Activated CD8-positive, alpha-beta memory T cell treated with anti-CD3 and anti-CD28 coated beads, Interleukin-2, amount 50 U/mL, for 48 hours (primary cell): ENCODE data around the gene PRXL2A.

ENCODE experiments used
- DNase-seq: peaks from one replicate; pipeline ENCODE4 v3.0.0-alpha.2; 2020

PRXL2A gene

DNA sequence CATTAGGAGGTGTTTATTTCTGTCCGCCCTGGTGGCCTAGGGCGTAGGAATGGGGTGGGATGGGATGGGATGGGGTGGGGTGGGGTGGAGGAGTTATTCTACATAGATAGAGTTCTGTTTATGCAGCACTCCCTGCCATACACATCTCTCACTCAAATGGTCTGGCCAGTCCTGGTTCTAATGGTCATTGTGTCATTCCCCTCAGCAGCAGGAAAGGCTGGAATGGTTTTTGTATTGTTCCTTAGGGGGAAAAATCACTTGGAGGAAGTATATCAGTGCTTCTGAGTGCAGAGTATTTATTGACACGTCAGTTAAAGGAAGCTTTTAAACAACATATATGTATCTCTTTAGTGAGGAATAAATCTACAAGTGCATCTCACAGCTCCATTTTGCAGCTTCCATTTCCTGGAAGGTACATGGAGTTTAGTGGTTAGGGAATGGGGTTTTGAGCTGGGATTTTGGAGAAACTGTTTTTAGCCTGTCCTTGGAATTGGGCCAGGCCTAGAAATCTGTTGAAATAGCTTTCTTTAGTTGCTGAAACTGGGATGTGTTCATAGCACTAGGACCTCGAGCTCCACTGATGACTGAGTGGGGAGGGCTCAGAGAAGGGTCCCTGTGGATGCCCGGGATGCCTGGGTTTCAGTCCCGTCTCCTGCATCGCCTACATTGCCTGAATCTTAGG lies 54.1 kb downstream of the PRXL2A start:
- DNase-seq, result no peak

DNA sequence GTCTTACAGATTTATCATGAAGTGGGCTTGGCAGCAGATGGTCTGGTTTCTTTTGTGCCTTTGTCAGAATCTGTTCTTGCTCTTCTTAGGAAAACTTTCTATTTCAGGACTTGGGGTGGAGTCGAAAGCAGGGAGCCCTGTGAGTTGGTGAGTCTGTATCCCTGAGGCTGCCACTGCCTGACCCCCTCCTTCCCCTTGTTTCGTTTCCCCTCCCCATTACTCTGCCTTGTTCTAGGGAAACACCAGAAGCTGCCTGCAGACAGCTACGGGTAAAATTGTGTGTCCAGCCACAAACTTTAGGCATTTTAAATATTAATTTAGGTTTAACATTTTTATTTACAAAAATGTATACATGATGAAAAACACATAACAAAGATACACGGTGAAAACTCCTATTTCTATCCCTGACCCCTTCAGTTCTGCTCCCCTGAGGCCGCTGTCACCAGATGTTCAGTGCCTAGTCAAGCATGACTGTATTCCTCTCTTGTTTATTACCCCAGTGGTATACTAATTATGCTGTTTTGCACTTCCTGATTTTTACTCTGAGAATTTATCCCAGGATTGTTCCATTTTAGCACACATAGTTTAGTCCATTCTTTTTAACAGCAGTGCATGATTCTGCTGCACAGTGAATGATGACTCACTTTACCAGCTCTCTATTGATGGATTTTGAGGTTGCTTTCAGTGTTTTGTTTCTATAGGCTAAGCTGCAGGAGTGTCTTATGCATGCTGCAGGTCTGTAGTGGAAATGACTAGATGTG lies 54.8 kb downstream of the PRXL2A start:
- no peak for DNase-seq

DNA sequence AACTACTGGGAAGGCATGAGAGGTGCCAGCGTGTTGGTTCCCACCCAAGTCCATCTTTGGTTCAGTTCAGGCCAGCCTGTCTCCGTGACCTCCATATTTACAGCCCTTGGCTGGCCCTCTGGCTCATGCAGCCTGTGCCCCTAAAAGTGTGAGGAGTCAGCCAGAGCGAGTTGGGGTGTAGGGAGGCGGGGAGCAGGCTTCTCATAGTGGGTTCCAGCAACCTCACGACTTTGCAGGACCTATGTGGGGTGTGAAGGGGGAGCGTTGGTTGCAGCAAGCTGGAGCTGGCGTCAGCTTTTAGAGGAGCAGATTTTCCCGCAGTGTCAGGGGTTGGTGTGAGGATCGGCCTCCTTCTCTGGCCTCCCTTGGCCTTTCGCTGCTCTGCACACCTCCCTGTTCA lies 55.5 kb downstream of the PRXL2A start:
- no peak for DNase-seq

DNA sequence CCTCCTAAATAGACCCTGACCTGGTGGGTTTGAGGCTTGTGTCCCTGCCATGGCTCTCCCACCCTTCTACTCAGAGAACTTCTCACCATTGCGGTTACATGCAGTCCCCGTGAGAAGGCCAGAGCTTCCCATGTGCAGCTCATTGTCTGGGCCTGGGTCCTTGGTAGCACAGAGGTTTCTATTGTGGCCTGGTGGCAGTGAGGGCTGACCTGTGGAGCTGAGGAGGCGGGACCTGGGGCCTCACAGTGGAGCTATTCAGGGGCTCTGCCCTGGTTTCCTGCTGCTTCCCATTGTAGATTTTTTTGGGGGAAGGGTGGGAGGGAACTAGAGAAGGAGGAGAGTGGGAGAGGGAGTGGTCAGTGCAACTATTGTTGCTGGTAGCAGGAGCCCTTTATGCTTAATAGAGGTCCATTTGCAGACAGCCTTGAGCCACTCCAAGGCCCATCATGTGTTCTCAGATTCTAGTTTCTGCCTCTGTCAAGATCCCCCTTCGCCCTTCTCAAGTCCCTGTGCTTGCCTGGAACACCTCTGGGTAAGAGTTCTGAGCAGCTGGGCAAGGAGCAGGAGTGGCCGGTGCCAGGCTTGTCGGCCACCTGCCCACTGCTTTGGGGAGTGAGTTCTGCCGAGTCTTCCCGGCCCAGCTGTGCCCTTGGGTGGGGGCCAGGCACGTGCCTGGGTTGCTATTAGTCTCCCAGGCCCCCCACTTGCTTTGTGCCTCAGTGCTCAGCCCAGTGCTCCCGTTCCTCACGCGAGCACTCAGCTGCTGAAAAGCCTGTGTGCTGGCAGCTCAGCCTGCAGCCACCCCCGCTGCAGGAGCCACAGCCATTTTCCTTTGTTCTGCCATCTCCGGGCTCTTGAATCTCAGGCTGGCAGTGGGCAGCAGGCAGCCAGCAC lies 56.5 kb downstream of the PRXL2A start:
- no peak for DNase-seq

DNA sequence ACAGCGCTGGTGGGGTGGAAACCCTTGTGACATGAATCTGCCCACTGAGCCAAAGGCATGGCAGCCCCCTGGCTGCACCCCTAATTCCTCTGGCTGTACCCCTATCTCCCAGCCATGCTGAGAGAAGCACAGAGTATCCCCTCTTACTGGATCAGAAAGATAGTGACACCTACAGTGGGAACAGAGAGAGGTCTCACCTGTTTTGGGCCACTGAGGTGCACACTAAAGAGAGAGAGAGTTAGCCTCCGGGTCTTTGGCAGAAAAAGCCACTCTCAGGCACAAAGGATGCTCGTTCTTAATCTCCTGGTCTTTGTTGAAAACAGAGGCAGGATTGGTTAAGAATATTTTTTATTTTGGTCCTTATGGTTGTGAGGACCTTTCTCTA lies 57.1 kb downstream of the PRXL2A start:
- DNase-seq, result no peak

DNA sequence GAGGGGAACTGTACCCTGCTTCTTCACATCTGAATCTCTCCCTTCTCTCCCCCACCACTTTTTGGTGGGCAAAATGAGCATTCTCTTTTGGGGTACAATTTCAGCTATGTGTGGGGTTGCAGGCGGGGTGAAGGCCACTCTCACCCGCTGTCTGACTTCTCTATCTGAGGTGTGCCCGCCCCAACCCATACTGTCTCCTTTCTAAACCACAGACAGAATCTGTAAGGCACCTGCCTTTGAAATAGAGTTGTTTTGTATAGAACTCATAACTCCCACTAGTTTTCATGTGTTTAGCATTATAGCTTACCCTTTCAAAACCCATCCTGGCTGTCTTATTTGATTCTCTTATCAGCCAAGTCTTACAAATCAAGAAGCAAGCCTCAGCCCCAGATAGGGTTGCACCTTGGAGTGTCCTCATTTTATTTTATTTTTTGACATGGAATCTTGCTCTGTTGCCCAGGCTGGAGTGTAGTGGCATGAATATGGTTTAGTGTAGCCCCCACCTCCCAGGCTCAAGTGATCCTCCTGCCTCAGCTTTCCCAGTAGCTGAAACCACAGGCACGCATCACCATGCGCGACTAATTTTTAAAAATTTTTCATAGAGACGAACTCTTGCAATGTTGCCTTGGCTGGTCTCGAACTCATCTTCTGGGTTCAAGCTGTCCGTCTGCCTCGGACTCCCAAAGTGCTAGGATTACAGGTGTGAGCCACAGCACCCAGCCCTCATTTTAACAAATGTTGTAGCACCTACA lies 57.7 kb downstream of the PRXL2A start:
- DNase-seq, result no peak

DNA sequence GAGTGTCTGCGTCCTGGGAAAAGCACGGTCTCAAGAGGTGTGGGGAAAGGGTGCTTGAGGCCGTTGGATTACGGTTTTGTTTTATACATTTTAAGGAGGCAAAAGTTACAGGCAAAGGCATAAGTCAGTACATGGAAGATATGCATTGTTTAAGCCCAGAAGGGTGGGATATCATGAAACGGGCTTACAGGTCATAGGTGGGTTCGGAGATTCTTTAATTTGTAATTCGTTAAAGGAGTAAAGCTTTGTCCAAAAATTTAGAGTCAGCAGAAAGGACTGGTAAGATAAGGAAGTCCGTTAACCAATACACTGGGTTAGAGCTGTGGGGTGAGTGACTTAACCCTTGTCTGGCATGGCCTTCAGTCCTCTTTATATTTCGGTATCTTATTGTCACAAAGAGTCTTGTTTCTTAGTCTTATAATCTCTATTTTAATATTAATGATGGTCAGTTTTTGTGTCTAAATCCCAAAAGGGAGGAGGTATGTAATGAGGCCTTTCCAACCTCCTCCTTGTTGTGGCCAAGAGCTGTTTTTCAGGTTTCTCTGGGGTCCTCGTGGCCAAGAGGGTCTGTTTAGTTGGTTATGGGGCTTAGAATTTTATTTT lies 58.5 kb downstream of the PRXL2A start:
- DNase-seq, result no peak

DNA sequence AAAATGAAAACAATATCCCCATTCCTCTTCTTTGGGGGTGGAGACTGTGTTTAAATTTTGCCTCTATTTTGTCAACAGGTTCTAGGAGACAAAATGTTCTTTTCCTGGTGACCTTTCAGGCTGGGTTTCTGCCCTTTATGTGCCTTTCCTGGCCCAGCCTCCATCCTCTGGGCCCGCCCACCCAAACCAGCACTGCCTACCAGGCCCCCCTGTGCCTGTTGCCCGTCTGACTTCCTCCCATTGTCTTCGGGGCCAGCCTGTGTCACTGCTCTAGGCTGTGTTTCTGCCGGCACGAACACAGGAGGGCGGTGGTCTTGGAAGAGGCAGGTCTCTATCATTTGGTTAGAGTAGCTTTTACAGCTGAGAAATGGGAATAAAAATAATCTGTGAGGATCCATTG lies 59.7 kb downstream of the PRXL2A start:
- peak; percentile 79 for DNase-seq

DNA sequence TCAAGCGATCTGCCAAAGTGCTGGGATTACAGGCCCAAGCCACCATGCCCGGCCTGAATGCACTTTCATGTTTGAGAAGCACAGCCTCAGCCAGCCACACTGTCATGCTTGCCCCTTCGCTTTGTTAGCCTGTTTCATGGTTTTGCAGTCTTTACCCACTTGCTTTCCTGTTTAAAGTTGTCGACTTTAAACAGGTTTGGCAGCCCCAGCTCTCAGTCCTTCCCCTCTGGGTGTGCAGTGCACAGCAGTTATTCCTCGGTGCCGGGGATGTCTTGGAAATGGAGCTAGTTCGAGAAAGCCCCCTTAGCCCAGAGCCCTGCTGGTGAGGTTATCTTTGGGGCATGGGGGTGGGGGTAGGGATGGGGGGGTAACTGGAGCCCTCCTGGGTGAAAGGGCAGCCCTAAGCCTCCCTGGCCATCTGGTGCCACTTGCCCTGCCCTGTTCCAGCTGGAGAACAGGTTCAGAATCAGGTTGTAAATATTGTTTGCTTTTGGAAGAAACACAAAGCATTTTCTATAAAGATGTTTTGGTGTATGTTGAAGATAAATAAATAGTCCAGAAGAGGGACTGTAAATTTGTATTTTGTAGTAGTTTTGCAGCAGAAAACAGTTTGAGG lies 60.6 kb downstream of the PRXL2A start:
- DNase-seq, result no peak

DNA sequence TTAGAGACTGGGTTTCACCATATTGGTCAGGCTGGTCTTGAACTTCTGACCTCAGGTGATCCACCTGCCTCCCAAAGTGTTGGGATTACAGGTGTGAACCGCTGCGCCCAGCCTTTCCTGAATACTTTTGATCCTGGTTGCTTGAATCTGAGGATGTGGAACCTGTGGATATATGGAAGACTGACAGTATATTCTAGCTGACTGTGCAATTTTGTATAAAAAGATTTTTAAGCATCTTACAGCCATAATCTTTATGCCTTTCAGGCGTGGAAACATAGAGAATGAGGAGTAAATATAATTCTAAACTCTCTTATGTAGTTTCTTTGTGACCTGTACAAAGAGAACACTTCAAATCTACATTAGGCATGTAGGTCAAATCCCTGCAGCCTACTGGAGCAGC lies 61.9 kb downstream of the PRXL2A start:
- DNase-seq, result no peak

DNA sequence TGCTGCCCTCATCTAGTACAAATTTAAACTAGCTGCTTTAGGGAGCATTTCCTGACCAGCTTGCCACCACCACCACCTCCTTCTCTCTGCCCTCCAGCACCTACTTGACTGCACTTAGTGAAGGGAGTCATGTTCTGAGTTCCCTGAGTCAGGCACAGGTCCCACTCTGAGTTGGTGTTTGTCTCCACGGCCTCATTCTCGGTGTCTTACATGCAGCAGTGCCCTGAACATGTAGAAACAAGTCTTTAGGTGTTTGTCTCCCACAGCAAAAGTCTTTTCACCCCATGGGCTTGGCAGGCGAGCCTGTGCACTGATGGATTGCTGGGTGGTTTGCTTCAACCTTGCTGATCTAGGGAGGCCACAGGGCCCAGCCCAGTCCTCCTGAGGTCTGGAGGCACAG lies 62.6 kb downstream of the PRXL2A start:
- no peak for DNase-seq

DNA sequence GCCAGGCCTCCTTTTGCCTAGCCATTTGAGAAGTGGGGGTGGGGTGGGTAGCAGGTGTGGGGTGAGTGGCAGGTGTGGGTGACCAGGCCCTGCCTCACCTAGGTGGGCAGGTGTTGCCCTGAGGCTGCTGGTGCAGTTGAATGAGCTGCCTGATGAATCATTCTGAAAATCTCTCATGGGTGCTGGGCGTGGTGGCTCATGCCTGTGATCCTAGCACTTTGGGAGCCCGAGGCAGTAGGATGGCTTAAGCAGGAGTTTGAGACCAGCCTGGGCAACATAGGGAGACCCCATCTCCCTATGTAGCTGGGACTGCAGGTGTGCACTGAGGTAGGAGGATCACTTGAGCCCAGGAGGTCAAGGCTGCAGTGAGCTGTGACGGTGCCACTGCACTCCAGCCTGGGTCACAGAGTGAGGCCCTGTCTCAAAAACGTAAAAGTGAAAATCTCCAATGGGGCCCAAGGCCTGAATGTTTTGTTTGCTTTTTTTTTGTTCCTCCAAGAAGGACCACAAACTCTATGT lies 63.4 kb downstream of the PRXL2A start:
- DNase-seq, result peak; percentile 70

DNA sequence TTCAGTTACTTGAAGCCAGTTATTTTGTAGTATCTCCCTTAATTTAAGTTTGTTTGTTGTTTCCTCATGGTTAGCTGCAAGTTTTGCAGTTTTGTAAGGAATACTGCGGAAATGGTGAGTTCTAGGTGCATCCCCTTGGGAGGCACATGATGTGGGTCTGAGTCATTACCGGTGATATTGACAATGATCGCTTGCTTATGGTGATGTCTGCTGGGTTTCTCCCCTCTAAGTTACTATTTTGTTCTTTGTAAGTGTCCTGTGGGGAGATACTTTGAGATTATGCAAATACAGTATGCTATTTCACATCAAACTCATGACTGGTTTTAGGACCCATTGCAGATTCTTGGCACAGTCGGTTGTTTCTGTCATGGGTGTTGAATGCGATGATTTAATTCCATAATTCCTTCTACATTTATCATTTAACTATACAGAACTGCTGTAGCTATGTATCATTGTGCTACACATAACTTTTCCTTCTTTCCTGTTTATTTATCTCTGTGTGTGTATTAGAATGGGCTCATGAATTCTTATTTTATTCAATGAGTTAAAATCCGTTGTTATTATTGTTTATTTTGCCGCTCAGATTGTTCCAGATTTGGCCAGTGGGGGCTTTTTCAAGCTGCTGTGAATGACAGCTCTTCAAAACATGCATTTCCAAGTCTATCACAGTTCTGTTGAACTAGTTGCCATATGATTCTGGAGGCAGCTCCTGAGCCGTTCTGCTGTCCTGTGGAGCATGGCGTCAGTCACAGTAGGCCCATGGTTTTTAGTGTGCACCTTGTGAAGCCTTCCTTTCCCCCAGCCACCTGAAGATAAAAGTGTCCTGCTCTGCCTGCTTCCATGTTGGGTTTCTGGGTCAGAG lies 64.1 kb downstream of the PRXL2A start:
- peak; percentile 54 for DNase-seq

DNA sequence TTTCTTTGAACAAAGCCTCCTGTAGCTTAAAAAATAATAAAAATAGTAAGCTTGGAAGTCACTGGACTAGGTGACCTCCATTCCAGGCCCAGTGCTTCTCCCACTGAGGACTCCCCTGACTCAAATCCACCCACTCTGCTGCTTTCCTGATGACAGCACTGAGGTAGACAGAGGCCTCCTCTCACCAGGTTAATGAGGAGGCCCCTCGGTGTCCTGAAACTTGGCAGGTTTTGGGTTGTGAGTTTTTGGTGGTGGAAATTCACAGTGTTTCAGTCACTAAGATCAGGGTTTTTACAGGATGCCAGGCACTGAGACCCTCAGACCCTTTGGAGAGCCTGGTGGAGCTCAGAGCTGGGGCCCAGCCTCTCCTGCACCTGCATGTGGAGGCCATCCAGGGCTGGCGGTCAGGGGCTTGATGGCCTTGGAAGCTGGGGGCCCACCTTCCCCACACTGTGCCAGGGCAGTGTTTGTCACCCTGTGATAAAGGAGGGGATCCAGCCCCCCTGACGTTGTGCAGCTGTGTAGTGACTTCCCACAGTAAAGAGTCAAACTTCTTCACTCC lies 64.8 kb downstream of the PRXL2A start:
- DNase-seq, result peak; percentile 60

DNA sequence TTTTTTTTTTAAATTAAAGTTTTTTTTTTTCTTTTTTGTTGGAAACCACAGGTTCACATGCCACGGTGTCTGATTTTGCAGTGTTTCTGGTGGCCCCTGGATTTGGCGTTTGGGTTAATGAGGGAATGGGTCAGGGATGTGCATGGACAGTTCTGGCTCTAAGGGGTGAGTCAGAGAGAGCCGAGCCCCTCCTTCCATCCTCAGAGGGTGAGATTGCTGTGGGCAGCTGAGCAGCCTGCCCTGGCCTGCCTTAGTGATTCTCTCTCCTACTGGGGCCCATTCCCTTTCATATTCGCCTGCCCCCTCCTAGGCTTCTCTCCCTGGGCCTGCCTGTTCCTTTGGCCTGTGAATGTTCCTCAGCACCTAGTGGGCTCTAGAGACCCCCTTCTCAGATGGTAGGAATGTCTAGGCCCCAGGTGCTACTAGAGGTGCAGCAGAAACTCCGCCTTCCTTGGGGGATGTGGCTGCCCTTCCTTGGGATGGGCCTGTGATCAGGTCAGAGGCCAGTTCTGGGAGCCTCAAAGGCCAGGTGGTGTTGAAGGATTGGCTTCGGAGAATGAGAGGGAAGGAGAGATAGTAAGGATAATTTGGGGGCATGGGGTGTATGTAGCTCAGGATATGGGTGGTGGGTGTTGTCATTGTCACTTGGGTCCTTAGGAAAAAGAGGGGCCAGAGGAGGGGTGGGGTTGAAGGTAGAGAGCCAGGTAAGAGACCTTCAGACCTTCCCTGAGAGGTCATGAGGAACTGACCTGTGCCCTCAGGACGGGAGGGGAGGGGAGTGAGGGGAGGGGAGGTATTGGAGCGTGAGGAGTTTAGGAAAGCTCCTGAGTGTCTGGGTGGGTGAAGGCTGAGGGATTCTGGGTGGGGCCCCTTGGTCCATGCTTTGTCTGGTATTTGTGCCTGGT lies 65.6 kb downstream of the PRXL2A start:
- peak; percentile 56 for DNase-seq

DNA sequence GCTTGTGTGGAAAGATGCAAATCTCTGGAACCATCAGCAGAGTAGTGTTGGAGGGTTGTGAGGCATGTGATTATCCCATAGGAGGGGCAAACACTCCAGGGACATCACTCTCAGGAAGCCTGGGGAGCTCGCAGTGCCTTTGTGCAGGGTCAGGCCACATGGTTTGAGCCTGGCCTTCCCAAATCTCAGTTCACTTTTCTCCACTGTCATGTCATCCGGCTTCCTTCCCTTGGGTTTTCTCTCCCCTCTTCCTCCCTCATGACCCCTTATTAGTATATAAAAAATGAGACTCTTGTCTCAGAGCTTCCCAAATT lies 66.2 kb downstream of the PRXL2A start:
- peak; percentile 28 for DNase-seq

DNA sequence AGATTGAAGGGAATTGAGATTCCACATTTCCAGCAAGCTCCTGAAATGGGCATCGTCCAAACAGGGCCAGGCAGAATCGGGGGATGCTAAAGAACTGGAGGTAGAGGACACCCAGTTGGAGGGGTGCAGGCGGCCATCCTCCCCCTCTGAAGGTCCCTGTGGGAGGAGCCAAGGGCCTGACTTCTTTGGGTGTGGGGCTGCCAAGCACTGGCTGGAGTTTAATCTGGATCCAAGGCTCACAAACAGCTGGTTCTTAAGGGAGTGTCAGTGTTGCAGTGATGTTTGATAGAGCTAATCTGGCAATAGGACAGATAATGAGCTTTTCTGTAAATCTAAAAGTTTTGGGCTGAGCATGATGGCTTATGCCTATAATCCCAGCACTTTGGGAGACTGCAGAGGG lies 66.6 kb downstream of the PRXL2A start:
- peak; percentile 18 for DNase-seq

DNA sequence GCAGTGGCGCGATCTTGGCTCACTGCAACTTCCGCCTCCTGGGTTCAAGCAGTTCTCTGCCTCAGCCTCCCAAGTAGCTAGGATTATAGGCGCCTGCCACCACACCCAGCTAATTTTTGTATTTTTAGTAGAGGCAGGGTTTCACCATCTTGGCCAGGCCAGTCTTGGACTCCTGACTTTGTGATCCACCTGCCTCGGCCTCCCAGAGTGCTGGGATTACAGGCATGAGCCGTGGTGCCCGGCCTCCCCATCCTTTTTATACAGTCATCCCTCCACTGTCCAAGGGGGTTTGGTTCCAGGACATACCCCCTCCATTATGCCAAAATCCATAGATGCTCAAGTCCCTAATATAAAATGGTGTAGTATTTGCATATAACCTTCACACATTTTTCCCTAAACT lies 67.3 kb downstream of the PRXL2A start:
- peak; percentile 26 for DNase-seq

DNA sequence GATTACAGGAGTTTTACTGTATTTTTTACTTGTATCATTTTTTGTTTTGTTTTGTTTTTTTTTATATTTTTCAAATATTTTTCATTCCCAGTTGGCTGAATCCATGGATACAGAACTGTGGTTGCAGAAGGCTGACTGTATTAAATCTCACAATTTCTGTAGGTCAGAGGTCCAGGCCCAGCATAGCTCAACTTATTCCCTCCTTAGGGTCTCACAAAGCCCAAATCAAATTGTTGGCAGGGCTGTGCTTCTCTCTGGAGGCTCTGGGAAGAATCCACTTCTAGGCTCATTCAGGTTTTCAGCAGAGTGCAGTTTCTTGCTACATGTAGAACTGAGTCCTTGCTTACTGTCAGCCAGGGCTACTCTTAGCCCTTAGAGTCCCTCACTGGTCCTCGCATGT lies 68.3 kb downstream of the PRXL2A start:
- DNase-seq, result peak; percentile 30

DNA sequence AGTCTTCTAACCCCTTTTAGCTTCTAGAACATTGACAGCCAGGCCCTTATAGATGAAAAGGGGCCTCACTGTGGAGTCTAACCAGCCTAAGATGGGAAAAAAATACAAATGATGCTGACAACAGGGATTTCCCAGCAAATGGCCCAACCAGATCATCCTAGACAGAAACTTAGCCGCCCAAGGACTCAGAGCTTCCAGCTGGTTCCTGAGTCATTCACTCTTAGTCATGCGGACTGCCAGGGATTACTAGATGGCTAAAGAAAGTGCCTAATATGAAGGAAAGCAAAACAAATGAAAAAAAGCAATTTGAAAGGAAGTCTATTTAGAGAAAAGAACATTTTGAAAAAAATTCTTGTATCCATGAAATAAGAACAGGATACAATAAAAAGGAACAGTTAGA lies 69.5 kb downstream of the PRXL2A start:
- DNase-seq, result peak; percentile 42
